Muscle layer of colon (tissue), 2 donors: ENCODE measurements around the gene EEF2K.

Experiments
- H3K27ac ChIP-seq: one replicate; pipeline ENCODE4 v1.7.0; 2013; ENCODE audit warnings: low read depth, mild to moderate bottlenecking, low read length, moderate library complexity
- H3K27me3 ChIP-seq, 2 donors: one replicate each; pipeline ENCODE4 v1.7.0; 2013; ENCODE audit warnings: low read length in 2 of 2, mild to moderate bottlenecking in 2 of 2; ENCODE audit not compliant: insufficient read depth in 2 of 2, control insufficient read depth in 1 of 2
- H3K36me3 ChIP-seq: one replicate; pipeline ENCODE4 v1.7.0; 2013; ENCODE audit warnings: mild to moderate bottlenecking, low read length; ENCODE audit not compliant: insufficient read depth
- H3K4me1 ChIP-seq: one replicate; pipeline ENCODE4 v1.7.0; 2013; ENCODE audit warnings: mild to moderate bottlenecking, low read length; ENCODE audit not compliant: insufficient read depth
- H3K4me3 ChIP-seq, 2 donors: one replicate each; pipeline ENCODE4 v1.7.0; 2013; ENCODE audit warnings: low read length in 2 of 2, low read depth in 1 of 2, mild to moderate bottlenecking in 1 of 2, moderate library complexity in 1 of 2
- H3K9ac ChIP-seq: one replicate; pipeline ENCODE4 v1.7.0; 2013; ENCODE audit warnings: low read length
- H3K9me3 ChIP-seq: one replicate; pipeline ENCODE4 v1.7.0; 2013; ENCODE audit warnings: mild to moderate bottlenecking, low read length
- donor health status: abdominal sarcoma.
- donor health status: Adenocarcinoma of cecum.

Gene EEF2K

DNA sequence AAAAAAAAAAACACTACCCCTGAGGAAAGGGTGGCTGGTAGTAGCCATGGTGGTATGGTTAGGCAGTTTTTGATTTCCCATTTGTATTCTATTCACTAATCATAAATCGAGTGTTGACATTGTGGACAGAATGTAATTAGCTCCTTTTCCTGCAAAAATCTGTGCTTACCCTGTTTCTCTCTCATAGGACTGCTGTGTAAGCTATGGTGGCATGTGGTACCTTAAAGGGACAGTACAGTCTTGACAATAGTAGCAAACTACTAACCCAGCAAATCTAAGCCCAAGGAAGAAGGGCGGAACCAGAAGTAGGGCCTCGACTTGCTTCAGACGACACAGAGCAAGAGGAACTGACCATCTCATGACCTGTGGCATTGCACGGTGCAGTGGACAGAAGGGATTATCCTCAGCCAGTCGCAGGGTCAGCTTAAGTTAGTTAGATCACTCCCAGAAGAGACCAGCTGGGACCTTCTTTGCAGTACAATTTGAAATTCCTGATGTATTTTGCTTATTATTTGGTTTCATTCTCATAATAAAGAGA is 127.4 kb downstream of the EEF2K start:
- Histone ChIP-seq H3K9ac (no peak overlapping the region), H3K4me3 (no peak overlapping the region), H3K9me3 (no peaks in the 10 kb centered on the region), H3K36me3 (peaks cover 47% of the 10 kb centered on the region), H3K27ac (no peak overlapping the region), H3K27me3 (no peaks in the 10 kb centered on the region), H3K4me1 (peaks cover 4% of the 10 kb centered on the region)

GRCh38 chr16:22335668-22336246 is 129.7 kb downstream of the EEF2K start:
- Histone ChIP-seq H3K4me1 (no peaks in the 10 kb centered on the region), H3K27ac (no peak overlapping the region), H3K9me3 (no peaks in the 10 kb centered on the region), H3K4me3 (no peak overlapping the region), H3K36me3 (peaks cover 41% of the 10 kb centered on the region), H3K27me3 (no peaks in the 10 kb centered on the region), H3K9ac (no peak overlapping the region)

DNA sequence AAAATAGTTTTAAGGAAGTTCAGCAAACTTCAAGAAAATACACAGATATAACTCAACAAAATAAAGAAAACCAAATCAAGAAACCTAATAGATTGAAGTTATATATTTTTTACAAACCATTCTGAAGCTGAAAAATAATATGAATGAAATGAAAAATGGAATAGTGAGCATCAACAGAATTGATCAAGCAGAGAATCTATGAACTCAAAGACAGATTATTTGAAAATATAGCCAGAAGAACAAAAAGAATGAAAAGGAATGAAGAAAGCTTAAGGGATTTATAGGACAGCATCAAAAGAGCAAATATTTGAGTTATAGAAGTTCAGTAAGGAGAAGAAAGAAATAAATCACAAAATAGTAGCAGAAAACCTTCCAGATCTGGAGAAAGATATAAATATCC is 130.5 kb downstream of the EEF2K start:
- Histone ChIP-seq H3K4me1 (no peaks in the 10 kb centered on the region), H3K9me3 (no peaks in the 10 kb centered on the region), H3K27ac (no peak overlapping the region), H3K4me3 (no peak overlapping the region), H3K36me3 (peaks cover 37% of the 10 kb centered on the region), H3K27me3 (no peaks in the 10 kb centered on the region), H3K9ac (no peak overlapping the region)

DNA sequence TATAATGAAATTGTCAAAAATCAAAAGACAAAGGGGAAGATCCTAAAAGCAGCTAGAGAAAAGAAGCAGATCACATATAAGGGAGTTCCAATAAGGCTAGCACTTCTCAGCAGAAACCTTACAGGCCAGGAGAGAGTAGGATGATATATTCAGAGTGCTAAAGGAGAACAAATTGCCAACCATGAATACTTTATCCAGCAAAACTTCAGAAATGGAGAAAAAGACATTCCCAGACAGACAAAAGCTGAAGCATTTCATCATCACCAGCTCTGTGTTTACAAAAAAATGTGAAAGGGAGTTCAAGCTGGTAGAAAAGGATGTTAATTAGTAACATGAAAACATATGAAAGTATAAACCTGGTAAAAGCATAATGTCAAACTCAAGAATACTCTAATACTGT is 131.0 kb downstream of the EEF2K start:
- H3K27ac ChIP-seq: no peak overlapping the region
- H3K36me3 ChIP-seq: peaks cover 32% of the 10 kb centered on the region
- no peaks in the 10 kb centered on the region for H3K4me1 ChIP-seq
- no peaks in the 10 kb centered on the region for H3K9me3 ChIP-seq
- H3K9ac ChIP-seq: no peak overlapping the region
- H3K4me3 ChIP-seq: no peak overlapping the region
- H3K27me3 ChIP-seq: no peaks in the 10 kb centered on the region

GRCh38 chr16:22337849-22338635 is 132.0 kb downstream of the EEF2K start:
- H3K4me1 ChIP-seq: no peaks in the 10 kb centered on the region

More at GRCh38 chr16:22337849-22338635, 132.0 kb downstream of the EEF2K start:
- H3K9me3 ChIP-seq: no peaks in the 10 kb centered on the region
- H3K27ac ChIP-seq: no peak overlapping the region
- peaks cover 25% of the 10 kb centered on the region for H3K36me3 ChIP-seq
- no peaks in the 10 kb centered on the region for H3K27me3 ChIP-seq
- no peak overlapping the region for H3K4me3 ChIP-seq
- no peak overlapping the region for H3K9ac ChIP-seq
